Measurements from ENCODE around the gene EXTL1.

The EXTL1 gene

GRCh38 chr1:26075421-26076144 lies 54.0 kb downstream of the EXTL1 start:
- no peak for DNase-seq

GRCh38 chr1:26077524-26077923 lies 55.9 kb downstream of the EXTL1 start:
- DNase-seq = no peak

GRCh38 chr1:26078286-26079177 lies 57.0 kb downstream of the EXTL1 start:
- DNase-seq = no peak

- no peak for DNase-seq
Measured at GRCh38 chr1:26079178-26079563, 57.6 kb downstream of the EXTL1 start.

- DNase-seq = no peak
Measured at GRCh38 chr1:26079960-26080814, 58.6 kb downstream of the EXTL1 start.

- no peak for DNase-seq
Measured at GRCh38 chr1:26081267-26082019, 59.9 kb downstream of the EXTL1 start.

GRCh38 chr1:26082020-26082350 lies 60.4 kb downstream of the EXTL1 start:
- DNase-seq = no peak

- no peak for DNase-seq
Measured at GRCh38 chr1:26083208-26083607, 61.6 kb downstream of the EXTL1 start.

GRCh38 chr1:26084091-26084561 lies 62.6 kb downstream of the EXTL1 start:
- DNase-seq = no peak

GRCh38 chr1:26084844-26085243 lies 63.3 kb downstream of the EXTL1 start:
- DNase-seq = no peak
